DND-41 (cell line): ENCODE data around the gene MKLN1.

Experiments used
- CTCF ChIP-seq: IDR thresholded peaks from 2 replicates; pipeline ENCODE4 v1.5.1; 2012; ENCODE audit warnings: borderline replicate concordance, low read length, moderate library complexity, mild to moderate bottlenecking; ENCODE audit not compliant: poor library complexity, severe bottlenecking; ENCODE audit errors: extremely low read depth
- EZH2 ChIP-seq: IDR thresholded peaks from 3 replicates; pipeline ENCODE4 v1.6.1; 2012; ENCODE audit warnings: borderline replicate concordance, low read depth, mild to moderate bottlenecking, moderate library complexity, low read length, inconsistent platforms; ENCODE audit not compliant: severe bottlenecking

GRCh38 chr7:131352032-131352431 lies 24.4 kb downstream of the MKLN1 start:
- TF ChIP-seq CTCF (no peak), EZH2 (no peak)
